Measurements from ENCODE around the gene ALDH7A1. TPM values are rescaled to one million over a fixed set of nuclear protein-coding genes. Genes with fewer than 3 reads are reported as not detected.
A peak's percentile ranks its signal among the peaks of the same experiment; 100 is the strongest.

ALDH7A1 gene
- total and polyA plus RNA-seq, 10 of the 15 experiments (the other 5 are each of a cell fraction or from before 2014, with no cell fraction given) = 0.18 to 1.0 (median 0.41) TPM; not detected in 1

GRCh38 chr5:126603402-126603991, 8.5 kb upstream of the ALDH7A1 start (continued):
- TF ChIP-seq CHD4 (IDR thresholded peaks at IDR 0.05) (no peak), FOXK2 (IDR thresholded peaks at IDR 0.05) (no peak), BCL11A (IDR thresholded peaks at IDR 0.05; ENCODE audit: low read depth, low read length) (no peak), MEF2A (IDR thresholded peaks at IDR 0.05; ENCODE audit: insufficient read depth, low read depth, low read length) (no peak), ZNF274 (IDR thresholded peaks at IDR 0.05; ENCODE audit: insufficient read depth, insufficient read length) (no peak)

- WGBS (ENCODE audit: insufficient coverage, insufficient replicate concordance, low lambda C conversion rate, missing lambda C conversion rate) = 3% methylated on average over 61 of the region's 79 CpGs
- H4K20me1 ChIP-seq (ENCODE audit: control insufficient read depth, insufficient read depth) = no peaks in the 10 kb centered on the region
- intact Hi-C loops (cut with micrococcal nuclease; ENCODE audit: unreplicated experiment) = loop anchor here (2.0 to 5.0 kb wide), 2 partner anchors 56 to 244 kb away; no protein-coding TSS in a partner anchor
- in situ Hi-C loops (cut with MboI) = no loop called here
- H3K4me2 ChIP-seq (ENCODE audit: control insufficient read depth, insufficient read depth) = peak within 1 kb of the TSS; percentile 52
- H3K79me2 ChIP-seq (ENCODE audit: control insufficient read depth, insufficient read depth, low read length) = peaks cover 31% of the 10 kb centered on the region
- H3K9me3 ChIP-seq (replicated peaks; ENCODE audit: control insufficient read depth, insufficient read depth, low read length) = peaks cover 4% of the 10 kb centered on the region; the same call in 2 of the 3 replicates
- H3K4me1 ChIP-seq (ENCODE audit: control insufficient read depth, insufficient read depth, low read length) = no peaks in the 10 kb centered on the region; the same call in 1 of the 2 replicates
- H3K27me3 ChIP-seq (replicated peaks in 1 of 2; ENCODE audit: control insufficient read depth in 2 of 2, insufficient read depth in 2 of 2, low read length in 1 of 2) = no peaks in the 10 kb centered on the region
- SMC1A ChIA-PET (ENCODE audit: uncharacterized antibody, unreplicated experiment) = interaction anchor here (1.5 kb wide), 1 partner anchor 204 kb away, joined by 3 read pairs; no protein-coding TSS in a partner anchor
- TSS peak; percentile 73 for BruUV-seq (replicated peaks)
- H3K27ac ChIP-seq (ENCODE audit: control insufficient read depth, insufficient read depth) = peak within 1 kb of the TSS; percentile 69
- H2AFZ ChIP-seq (ENCODE audit: control insufficient read depth, low read depth, low read length) = peak within 1 kb of the TSS; percentile 93
- CTCF ChIA-PET = interaction anchor here (0.5 to 2.3 kb wide), 21 partner anchors 9 to 1400 kb away, joined by 3 to 13 read pairs (median 3); no protein-coding TSS in a partner anchor
- RAD21 ChIA-PET (ENCODE audit: unreplicated experiment) = interaction anchor here (0.7 to 1.0 kb wide), 4 partner anchors 51 to 248 kb away, joined by 3 to 7 read pairs (median 4); no protein-coding TSS in a partner anchor
- H3K36me3 ChIP-seq (ENCODE audit: control insufficient read depth in 2 of 2, insufficient read depth in 2 of 2, low read length in 1 of 2) = peaks cover 0 to 15% of the 10 kb centered on the region in 2 experiments; a peak in 1 of 4 replicates
- DNase-seq (ENCODE audit: low read depth, low spot score) (peak; percentile 32), ATAC-seq (peak; percentile 95), FAIRE-seq (peak; percentile 71)
- peak within 1 kb of the TSS; percentile 81 for H3K9ac ChIP-seq (ENCODE audit: control insufficient read depth, insufficient read depth, low read length)
- POLR2A ChIA-PET = interaction anchor here (0.6 to 1.2 kb wide), 3 partner anchors 8 to 208 kb away, joined by 3 to 4 read pairs (median 3); no protein-coding TSS in a partner anchor
- peak within 1 kb of the TSS; percentile 92 for H3K4me3 ChIP-seq
- TF ChIP-seq, protein P1, sequence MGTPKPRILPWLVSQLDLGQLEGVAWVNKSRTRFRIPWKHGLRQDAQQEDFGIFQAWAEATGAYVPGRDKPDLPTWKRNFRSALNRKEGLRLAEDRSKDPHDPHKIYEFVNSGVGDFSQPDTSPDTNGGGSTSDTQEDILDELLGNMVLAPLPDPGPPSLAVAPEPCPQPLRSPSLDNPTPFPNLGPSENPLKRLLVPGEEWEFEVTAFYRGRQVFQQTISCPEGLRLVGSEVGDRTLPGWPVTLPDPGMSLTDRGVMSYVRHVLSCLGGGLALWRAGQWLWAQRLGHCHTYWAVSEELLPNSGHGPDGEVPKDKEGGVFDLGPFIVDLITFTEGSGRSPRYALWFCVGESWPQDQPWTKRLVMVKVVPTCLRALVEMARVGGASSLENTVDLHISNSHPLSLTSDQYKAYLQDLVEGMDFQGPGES (IDR thresholded peaks at IDR 0.05) = no peak
- TF ChIP-seq CREB1 (IDR thresholded peaks at IDR 0.05; ENCODE audit: low read depth) (peak; percentile 74), SMARCA5 (IDR thresholded peaks at IDR 0.05) (peak; percentile 86), KLF5 (IDR thresholded peaks at IDR 0.05; ENCODE audit: partially characterized antibody) (no peak), NBN (IDR thresholded peaks at IDR 0.05) (no peak; the same call in 1 of the 2 replicates), ETV6 (conservative IDR thresholded peaks at IDR 0.05 in 1 of 2, IDR thresholded peaks at IDR 0.05 in 1 of 2; ENCODE audit: borderline replicate concordance in 1 of 2, low read depth in 1 of 2) (no peak), SIN3A (IDR thresholded peaks at IDR 0.05; ENCODE audit: low read depth, low read length) (no peak), CHD4 (IDR thresholded peaks at IDR 0.05) (no peak)
- TF ChIP-seq, protein P2, sequence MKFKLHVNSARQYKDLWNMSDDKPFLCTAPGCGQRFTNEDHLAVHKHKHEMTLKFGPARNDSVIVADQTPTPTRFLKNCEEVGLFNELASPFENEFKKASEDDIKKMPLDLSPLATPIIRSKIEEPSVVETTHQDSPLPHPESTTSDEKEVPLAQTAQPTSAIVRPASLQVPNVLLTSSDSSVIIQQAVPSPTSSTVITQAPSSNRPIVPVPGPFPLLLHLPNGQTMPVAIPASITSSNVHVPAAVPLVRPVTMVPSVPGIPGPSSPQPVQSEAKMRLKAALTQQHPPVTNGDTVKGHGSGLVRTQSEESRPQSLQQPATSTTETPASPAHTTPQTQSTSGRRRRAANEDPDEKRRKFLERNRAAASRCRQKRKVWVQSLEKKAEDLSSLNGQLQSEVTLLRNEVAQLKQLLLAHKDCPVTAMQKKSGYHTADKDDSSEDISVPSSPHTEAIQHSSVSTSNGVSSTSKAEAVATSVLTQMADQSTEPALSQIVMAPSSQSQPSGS (IDR thresholded peaks at IDR 0.05; ENCODE audit: low read length) = no peak
- TF ChIP-seq, protein P3, sequence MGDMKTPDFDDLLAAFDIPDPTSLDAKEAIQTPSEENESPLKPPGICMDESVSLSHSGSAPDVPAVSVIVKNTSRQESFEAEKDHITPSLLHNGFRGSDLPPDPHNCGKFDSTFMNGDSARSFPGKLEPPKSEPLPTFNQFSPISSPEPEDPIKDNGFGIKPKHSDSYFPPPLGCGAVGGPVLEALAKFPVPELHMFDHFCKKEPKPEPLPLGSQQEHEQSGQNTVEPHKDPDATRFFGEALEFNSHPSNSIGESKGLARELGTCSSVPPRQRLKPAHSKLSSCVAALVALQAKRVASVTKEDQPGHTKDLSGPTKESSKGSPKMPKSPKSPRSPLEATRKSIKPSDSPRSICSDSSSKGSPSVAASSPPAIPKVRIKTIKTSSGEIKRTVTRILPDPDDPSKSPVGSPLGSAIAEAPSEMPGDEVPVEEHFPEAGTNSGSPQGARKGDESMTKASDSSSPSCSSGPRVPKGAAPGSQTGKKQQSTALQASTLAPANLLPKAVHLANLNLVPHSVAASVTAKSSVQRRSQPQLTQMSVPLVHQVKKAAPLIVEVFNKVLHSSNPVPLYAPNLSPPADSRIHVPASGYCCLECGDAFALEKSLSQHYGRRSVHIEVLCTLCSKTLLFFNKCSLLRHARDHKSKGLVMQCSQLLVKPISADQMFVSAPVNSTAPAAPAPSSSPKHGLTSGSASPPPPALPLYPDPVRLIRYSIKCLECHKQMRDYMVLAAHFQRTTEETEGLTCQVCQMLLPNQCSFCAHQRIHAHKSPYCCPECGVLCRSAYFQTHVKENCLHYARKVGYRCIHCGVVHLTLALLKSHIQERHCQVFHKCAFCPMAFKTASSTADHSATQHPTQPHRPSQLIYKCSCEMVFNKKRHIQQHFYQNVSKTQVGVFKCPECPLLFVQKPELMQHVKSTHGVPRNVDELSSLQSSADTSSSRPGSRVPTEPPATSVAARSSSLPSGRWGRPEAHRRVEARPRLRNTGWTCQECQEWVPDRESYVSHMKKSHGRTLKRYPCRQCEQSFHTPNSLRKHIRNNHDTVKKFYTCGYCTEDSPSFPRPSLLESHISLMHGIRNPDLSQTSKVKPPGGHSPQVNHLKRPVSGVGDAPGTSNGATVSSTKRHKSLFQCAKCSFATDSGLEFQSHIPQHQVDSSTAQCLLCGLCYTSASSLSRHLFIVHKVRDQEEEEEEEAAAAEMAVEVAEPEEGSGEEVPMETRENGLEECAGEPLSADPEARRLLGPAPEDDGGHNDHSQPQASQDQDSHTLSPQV (IDR thresholded peaks at IDR 0.05) = peak; percentile 77
These were observed 5.9 kb upstream of the ALDH7A1 start, which contains the start of gene PHAX for GRCh38 chr5:126600631-126601511. PHAX (plus strand) TSS chr5:126600947; CDS start chr5:126600963, 16 bp downstream.
